Measurements from ENCODE around the gene NF1.

GRCh38 chr17:31235110-31235509, 140.3 kb downstream of the NF1 start:
- TF ChIP-seq, protein P1, sequence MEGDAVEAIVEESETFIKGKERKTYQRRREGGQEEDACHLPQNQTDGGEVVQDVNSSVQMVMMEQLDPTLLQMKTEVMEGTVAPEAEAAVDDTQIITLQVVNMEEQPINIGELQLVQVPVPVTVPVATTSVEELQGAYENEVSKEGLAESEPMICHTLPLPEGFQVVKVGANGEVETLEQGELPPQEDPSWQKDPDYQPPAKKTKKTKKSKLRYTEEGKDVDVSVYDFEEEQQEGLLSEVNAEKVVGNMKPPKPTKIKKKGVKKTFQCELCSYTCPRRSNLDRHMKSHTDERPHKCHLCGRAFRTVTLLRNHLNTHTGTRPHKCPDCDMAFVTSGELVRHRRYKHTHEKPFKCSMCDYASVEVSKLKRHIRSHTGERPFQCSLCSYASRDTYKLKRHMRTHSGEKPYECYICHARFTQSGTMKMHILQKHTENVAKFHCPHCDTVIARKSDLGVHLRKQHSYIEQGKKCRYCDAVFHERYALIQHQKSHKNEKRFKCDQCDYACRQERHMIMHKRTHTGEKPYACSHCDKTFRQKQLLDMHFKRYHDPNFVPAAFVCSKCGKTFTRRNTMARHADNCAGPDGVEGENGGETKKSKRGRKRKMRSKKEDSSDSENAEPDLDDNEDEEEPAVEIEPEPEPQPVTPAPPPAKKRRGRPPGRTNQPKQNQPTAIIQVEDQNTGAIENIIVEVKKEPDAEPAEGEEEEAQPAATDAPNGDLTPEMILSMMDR (IDR thresholded peaks at IDR 0.05) = no peak
- no peak for TF ChIP-seq EZH2 (IDR thresholded peaks at IDR 0.05; ENCODE audit: borderline replicate concordance, insufficient read depth, low read depth, low read length, poor library complexity, severe bottlenecking)
